GM06990 (cell line): ENCODE results near the gene CCDC85C.

Experiments
- DNase-seq: peaks from one replicate; pipeline ENCODE4 v3.0.0-alpha.2; 2011; ENCODE audit not compliant: insufficient read length; ENCODE audit errors: extremely low read depth
- H3K27me3 ChIP-seq: replicated peaks from 2 replicates; pipeline ENCODE4 v1.6.0; 2011; ENCODE audit warnings: low read length; ENCODE audit not compliant: control insufficient read depth, insufficient read depth
- H3K36me3 ChIP-seq: 2 replicates; pipeline ENCODE4 v1.5.1; 2011; ENCODE audit warnings: low read length; ENCODE audit not compliant: control insufficient read depth, insufficient read depth
- H3K4me3 ChIP-seq: replicated peaks from 2 replicates; pipeline ENCODE4 v1.5.1; 2011; ENCODE audit warnings: low read depth, mild to moderate bottlenecking, control low read depth, low read length
- TF ChIP-seq, protein P1 (sequence below): IDR thresholded peaks from 2 replicates; pipeline ENCODE4 v1.5.1; 2011; ENCODE audit warnings: low read length, control low read depth, mild to moderate bottlenecking, inconsistent platforms; ENCODE audit not compliant: insufficient read depth, poor library complexity, severe bottlenecking

CCDC85C gene

GRCh38 chr14:99512110-99512449, 91.9 kb downstream of the CCDC85C start:
- no peaks in the 10 kb centered on the region for H3K27me3 ChIP-seq
- TF ChIP-seq, protein P1, sequence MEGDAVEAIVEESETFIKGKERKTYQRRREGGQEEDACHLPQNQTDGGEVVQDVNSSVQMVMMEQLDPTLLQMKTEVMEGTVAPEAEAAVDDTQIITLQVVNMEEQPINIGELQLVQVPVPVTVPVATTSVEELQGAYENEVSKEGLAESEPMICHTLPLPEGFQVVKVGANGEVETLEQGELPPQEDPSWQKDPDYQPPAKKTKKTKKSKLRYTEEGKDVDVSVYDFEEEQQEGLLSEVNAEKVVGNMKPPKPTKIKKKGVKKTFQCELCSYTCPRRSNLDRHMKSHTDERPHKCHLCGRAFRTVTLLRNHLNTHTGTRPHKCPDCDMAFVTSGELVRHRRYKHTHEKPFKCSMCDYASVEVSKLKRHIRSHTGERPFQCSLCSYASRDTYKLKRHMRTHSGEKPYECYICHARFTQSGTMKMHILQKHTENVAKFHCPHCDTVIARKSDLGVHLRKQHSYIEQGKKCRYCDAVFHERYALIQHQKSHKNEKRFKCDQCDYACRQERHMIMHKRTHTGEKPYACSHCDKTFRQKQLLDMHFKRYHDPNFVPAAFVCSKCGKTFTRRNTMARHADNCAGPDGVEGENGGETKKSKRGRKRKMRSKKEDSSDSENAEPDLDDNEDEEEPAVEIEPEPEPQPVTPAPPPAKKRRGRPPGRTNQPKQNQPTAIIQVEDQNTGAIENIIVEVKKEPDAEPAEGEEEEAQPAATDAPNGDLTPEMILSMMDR, result no peak
- H3K36me3 ChIP-seq, result peaks cover 23% of the 10 kb centered on the region

DNA sequence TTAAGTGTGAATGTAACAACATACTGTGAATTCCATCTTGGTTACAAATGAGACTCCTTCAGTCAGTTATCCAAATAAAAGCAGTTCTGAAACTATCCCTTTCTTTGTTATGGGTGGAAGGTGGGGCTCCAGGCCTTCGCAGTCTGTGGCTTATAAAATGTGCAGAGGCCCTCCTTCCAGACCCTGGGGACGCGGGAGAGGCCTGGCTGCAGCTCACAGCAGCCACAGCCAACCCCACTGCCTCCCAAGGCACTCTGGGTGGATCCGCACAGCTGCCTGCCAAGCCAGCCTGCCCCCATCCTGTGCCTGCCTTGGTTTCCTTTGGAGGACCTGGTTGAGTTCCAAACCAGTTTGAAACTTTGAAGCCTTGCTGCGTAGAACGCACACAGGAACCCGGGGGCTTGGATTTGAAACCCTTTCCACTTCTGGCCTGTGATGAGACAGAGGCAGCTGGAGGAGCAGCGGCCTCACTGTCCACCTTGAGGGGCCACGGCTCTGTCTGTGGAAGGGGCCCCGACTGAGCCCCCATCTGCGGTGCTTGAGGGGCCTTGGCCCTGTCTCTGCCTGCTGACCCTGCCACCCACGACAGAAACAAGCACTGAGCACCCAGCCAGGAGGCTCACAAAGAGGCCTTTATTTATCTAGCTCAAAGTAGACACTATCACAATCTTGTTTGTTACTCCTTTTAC, 92.4 kb downstream of the CCDC85C start:
- peaks cover 25% of the 10 kb centered on the region for H3K36me3 ChIP-seq
- no peak for DNase-seq
- no peak overlapping the region for H3K4me3 ChIP-seq
- TF ChIP-seq, protein P1, result no peak
- H3K27me3 ChIP-seq, result no peaks in the 10 kb centered on the region

More at GRCh38 chr14:99512110-99512449, 91.9 kb downstream of the CCDC85C start:
- no peak overlapping the region for H3K4me3 ChIP-seq
- no peak for DNase-seq

GRCh38 chr14:99510556-99511139, 93.4 kb downstream of the CCDC85C start:
- H3K36me3 ChIP-seq, result peaks cover 30% of the 10 kb centered on the region
- no peak for DNase-seq
- no peak overlapping the region for H3K4me3 ChIP-seq
- H3K27me3 ChIP-seq, result no peaks in the 10 kb centered on the region
- TF ChIP-seq, protein P1, result no peak

DNA sequence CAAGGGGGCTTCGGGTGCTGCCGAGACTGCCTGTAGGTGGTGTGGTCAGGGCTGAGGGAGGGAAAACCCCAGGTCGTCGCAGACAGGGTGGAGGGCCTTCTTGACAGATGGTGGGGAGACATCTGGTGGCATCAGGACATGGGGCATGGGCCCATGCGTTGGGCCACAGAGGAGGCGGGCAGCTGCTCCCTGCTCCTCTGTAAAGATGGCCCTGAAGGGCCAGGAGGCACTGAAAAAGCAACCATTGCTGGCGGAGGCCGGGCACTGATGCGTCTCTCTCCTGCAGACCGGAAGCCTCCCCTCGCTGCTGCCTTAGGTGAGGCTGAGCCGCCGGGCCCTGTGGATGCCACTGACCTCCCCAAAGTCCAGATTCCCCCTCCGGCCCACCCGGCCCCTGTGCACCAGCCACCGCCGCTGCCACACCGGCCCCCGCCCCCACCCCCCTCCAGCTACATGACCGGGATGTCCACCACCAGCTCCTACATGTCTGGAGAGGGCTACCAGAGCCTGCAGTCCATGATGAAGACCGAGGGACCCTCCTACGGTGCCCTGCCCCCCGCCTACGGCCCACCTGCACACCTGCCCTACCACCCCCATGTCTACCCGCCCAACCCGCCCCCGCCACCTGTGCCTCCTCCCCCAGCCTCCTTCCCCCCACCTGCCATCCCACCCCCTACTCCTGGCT, 94.0 kb downstream of the CCDC85C start:
- H3K4me3 ChIP-seq, result no peak overlapping the region
- H3K27me3 ChIP-seq, result no peaks in the 10 kb centered on the region
- TF ChIP-seq, protein P1, result no peak
- no peak for DNase-seq
- H3K36me3 ChIP-seq, result peaks cover 32% of the 10 kb centered on the region

DNA sequence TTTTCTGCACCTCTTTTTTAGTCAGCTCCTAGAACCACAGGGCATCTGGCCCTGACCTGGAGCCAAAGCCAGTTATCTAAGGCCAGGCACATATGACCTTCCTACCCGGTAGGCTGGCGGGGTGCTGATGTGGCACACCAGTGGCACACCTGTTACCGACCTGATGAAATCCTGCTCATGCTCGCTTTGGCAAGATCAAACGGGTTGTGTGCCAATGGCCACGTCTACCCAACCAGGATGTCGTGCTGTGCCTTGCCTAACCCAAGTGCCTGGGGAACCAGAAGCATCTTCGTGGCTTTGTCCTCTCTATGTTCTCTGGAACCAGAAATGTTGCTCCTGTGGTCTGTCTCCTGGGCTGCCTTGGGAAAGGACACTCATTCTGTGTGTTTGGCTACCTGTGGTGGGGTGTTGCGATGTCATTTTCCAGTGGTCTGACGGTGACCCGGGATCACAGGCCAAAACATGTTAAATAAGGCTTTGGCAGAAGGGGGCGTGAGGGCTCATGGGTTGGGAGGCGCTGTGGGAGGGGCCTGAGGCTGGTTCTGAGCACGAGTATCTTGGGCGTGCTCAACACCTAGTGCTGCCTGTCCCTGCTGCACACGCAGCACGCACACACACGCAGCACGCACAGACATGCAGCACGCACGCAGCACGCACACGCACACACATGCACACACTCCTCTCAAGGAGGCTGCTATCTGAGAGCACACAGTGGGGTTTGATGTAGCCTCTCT, 94.9 kb downstream of the CCDC85C start:
- no peak overlapping the region for H3K4me3 ChIP-seq
- peaks cover 34% of the 10 kb centered on the region for H3K36me3 ChIP-seq
- no peaks in the 10 kb centered on the region for H3K27me3 ChIP-seq
- TF ChIP-seq, protein P1, result no peak
- no peak for DNase-seq
